Amniotic epithelial cell (primary cell): ENCODE measurements around the gene PDP2.
"Not testable (repeated sequence)": the region's sequence is repeated elsewhere in the genome, so short reads cannot be mapped to it uniquely, and the experiment has no call there.

ENCODE experiments used
- DNase-seq: peaks from one replicate; pipeline ENCODE4 v3.0.0-alpha.2; 2010; ENCODE audit warnings: low read depth

PDP2 gene

DNA sequence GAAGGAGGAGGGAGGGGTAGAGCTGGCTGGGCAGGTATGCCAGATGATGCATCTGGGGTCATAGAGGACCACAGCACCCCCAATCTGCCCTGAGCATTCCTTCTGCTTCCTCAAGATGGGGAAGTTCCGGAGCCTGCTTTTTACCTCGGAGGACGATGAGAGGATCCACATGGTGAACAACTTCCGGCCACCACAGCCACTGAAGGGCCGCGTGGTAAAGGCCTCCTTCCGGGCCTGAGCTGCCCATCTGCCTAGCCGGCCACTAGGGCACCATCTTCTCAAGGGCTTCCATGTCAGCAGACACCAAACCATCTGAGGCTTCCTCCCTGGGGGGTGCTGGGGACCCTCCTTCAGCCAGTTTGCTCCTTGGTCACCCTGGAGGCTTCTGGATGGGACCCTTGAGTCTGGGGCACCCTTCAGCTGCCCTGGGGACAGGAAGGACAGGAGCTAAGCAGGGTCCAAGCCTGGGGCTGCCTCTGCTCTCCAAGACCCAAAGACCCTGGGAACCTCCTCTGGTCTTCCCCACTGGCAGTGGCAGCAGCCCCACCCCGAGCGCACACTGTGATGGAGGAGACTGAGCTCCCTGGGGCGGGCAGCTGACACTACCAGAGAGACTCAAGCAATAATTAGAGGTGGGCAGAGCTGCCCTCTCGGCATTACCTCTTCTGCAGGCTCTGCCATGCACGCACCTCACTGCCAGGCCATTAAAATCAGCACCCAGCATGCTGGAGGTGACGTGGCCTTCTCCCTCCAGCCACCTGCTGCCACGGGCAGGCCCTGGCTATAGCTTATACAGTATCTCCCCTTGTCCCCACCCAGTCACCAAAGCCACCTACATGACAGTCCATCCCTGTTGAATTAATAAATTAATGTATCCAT, 26.8 kb upstream of the PDP2 start:
- DNase-seq = no peak

DNA sequence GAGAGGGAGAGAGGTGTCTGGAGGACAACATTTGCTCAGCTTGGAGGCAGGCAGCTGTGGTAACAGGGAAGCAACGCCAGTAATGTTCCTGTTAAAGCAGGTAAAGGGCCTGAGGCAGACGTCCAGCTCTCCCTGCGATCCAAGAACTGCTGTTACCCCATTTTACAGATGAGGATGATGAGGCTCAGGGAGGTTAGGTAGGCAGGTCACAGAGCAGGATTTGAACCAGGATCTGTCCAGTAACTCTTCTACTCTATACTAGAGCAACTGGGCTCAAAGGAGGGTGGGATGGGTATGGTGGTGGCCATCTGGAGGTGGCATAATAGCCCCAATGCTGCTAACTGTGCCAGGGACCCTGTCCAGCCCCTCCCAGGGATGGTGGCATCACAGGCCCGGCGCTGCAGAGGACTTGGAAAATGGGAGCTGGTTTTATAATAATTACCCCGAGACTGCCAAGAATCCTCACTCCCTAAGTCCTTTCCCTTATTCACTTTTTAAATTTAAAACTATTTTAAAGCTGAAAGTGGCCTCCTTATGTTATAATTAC, 24.1 kb upstream of the PDP2 start:
- no peak for DNase-seq

GRCh38 chr16:66856801-66857200, 23.5 kb upstream of the PDP2 start:
- no peak for DNase-seq

DNA sequence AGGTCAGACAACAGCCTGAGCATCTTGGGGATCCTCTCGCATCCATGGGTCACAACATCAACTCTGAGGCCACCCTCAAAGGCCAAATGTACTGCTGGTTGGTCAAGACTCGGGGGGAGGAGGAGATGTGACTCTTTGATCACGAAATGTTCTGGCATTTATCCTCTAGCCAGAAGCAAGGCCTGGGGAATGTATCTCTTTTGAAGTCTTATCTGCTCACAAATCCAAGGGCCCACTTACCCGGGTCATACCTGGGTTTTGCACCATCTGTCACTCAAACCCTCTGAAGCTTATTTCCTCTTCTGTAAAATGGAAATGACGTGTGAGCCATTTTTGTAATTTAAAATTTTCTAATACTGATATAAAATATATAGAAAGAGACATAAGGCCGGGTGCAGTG, 22.9 kb upstream of the PDP2 start:
- peak; percentile 6 for DNase-seq

DNA sequence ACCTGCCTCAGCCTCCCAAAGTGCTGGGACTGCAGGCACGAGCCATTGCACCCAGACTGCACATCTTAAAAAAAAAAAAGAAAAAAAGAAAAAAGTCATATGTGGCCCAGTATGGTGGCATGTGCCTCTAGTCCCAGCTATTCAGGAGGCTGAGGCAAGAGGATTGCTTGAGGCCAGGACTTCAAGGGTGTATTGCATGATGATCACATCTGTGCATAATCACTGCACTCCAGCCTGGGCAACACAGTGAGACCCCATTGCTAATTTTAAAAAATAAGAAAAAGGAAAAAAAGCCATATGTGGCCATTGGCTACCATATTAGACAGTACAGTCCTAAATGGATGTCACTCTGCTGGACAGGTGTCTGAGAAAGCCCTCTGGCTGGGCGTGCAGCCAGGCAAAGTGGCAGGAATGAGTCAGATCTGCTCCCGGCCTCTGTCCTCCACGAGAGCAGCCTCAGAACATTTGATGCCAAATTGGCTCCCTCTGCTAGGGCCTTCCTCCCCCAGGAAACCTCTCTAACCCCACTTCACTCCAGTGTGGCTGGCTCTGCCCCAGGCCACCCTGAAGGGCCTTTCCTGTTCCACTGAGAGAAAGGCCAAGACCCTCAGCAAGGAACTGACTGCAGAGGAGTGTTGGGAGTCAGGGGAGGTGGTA, 21.4 kb upstream of the PDP2 start:
- peak; percentile 24 for DNase-seq

- DNase-seq = no peak
These were observed 20.8 kb upstream of the PDP2 start for GRCh38 chr16:66859397-66860068.

GRCh38 chr16:66862023-66862520, 18.2 kb upstream of the PDP2 start:
- no peak for DNase-seq

- no peak for DNase-seq
These were observed 16.6 kb upstream of the PDP2 start for GRCh38 chr16:66863707-66864106.

GRCh38 chr16:66869424-66869823, 10.9 kb upstream of the PDP2 start:
- no peak for DNase-seq

DNA sequence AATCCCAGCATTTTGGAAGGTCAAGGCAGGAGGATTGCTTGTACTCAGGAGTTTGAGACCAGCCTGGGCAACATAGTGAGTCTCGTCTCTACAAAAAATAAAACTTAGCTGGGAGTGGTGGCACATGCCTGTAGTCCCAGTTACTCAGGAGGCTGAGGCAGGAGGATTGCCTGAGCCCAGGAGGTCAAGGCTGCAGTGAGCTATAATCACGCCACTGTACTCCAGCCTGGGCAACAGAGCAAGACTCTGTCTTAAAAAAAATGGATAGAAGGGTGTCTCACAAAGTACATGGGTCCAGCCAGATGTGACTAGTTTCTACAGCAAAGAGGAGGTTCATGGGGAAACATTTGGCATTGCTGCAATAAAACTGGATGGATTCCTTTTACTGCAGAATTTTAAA, 9.0 kb upstream of the PDP2 start:
- not testable (repeated sequence) for DNase-seq

- no peak for DNase-seq
These were observed 8.5 kb upstream of the PDP2 start for GRCh38 chr16:66871840-66872239.

DNA sequence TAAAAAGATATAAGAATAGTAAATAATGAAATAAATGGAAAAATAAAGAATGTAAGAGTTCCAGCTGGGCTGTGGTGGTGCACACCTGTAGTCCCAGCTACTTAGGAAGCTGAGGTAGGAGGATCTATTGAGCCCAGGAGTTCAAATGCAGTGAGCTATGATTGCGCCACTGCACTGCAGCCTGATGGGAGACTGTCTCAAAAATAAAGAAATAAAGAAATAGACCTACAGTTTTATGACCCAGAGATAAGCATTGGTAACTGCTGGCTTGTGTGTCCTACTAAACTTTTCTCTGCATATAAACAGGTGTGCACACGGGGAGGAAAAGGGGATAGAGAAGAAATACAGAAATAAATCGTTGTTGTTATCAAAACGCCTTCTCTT, 7.8 kb upstream of the PDP2 start:
- no peak for DNase-seq

DNA sequence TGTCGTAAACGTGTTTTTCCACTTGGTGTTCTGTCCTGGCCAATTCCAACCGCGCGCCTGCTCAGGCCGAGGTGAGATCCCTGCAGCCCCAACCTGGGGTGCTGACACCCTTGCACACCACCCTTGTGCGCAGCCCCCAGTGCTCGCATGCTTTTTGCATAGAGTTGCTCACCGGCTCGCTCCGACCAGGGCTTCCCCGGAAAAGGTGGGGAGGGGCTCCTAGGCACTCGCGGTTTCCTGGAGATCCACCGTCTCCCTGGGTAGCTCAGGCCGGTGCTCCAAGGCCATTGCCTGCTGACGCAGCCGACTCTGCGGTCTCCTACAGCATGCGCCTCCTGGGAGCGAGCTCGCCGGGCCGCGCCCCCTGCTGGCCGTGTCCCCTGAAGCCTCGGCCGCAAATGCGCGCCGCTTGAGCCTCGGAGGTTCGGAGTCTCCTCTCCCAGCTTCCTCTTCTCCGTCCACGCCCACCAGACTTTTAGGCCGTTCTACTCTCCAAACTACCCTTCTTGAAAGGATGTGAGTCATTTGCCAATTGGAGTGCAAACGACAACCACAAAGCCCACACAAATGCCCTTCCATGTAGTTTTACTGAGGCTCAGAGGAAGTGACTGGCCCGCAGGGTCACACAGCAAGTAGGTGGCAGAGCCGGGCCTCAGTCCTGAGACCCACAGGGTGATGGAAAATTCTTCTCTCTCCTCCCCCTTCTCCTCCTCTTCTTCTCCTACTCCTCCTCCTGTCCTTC, 7.2 kb upstream of the PDP2 start:
- peak; percentile 95 for DNase-seq

DNA sequence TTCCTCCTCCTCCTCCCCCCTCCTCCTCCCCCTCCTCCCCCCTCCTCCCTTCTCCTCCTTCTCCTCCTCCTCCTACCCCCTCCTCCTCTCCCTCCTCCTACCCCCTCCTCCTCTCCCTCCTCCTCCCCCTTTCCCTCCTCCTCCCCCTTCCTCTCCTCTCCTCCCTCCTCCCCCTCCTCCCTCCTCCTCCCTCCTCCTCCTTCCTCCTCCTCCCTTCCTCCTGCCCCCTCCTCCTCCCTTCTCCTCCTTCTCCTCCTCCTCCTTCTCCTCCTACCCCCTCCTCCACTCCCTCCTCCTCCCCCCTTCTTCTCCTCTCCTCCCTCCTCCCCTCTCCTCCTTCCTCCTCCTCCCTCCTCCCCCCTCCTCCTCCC, 6.6 kb upstream of the PDP2 start:
- DNase-seq = no peak

DNA sequence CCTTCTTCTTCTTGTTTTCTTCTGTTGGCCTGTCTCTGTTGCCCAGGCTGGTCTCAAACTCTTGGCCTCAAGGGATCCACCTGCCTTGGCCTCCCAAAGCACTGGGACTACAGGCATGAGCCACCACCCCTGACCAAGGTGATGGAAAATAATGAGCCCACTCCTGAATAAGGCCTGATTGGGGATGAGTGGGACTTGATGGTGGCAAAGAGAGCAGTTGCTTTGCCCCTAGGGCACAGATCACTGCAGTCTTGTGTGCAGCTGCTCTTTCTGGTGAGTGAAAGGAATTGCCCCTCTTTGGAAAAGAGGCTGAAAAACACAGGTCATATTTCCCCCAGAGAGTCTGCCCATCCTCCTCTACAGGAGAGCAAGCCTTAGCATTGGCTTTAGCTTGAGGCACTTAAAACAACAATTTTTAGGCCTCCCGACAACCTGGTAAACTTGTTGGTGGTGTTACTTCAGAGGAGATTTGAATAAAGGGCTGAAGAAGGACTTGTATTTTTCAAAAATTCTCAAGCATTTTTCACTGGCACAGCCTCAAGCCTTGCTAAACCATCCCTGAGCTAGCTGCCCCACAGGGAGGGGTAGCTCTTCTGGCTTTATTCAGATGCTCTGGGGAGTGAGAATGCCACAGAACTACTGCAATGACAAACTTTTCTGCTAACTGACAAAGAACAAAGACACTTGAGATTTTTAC, 6.1 kb upstream of the PDP2 start:
- DNase-seq = peak; percentile 81

GRCh38 chr16:66878067-66878466, 2.2 kb upstream of the PDP2 start:
- no peak for DNase-seq

DNA sequence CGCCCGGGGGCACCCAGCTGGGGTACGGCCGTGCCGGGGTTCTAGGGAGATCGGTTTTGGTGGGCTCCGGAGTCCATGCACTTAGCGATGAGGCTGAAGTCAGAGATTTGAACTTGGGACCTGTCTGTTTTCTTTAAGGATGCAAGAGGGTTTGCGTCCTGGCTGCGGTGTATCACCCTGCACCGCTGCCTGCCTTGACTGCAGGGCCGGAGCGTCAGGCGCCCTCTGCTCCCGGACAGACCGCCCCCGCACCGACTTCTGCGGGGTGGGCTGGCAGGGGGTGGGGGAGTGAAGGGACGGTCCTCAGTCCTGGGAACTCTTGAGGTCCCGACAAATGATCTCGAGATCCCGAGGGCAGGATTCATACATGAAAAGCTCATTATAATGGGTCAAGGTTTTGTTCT, 701 bp downstream of the PDP2 start:
- DNase-seq = no peak

GRCh38 chr16:66881560-66881959, 1.2 kb downstream of the PDP2 start:
- no peak for DNase-seq

- DNase-seq = no peak
These were observed 1.7 kb downstream of the PDP2 start for GRCh38 chr16:66881964-66882508.

DNA sequence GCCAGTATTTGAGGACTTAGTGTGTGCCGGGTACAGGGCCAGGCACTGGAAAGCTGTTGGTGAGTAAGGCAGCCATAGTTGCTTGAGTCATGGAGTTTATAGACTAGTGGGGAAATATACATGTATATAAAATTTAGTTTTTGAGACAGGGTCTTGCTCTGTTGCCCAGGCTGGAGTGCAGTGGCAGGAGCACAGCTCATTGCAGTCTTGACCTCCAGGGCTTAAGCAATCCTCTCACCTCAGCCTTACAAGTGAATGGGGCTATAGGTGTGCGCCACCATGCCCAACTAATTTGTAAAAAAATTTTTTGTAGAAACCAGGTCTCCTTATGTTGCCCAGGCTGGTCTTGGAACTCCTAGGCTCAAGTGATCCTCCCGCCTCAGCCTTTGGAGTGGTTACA, 2.4 kb downstream of the PDP2 start:
- DNase-seq = no peak

DNA sequence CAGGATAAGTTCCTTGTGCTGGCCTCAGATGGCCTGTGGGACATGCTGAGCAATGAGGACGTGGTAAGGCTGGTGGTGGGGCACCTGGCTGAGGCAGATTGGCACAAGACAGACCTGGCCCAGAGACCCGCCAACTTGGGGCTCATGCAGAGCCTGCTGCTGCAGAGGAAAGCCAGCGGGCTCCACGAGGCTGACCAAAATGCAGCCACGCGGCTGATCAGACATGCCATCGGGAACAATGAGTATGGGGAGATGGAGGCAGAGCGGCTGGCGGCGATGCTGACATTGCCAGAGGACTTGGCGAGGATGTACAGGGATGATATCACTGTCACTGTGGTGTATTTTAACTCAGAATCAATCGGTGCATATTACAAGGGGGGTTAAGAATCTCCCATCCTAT, 5.2 kb downstream of the PDP2 start:
- no peak for DNase-seq
